Glomerular endothelial cell (primary cell): ENCODE results near the gene CHD9. TPM values are rescaled to one million over a fixed set of nuclear protein-coding genes. Genes with fewer than 3 reads are reported as not detected.
"Not testable (repeated sequence)": the region's sequence is repeated elsewhere in the genome, so short reads cannot be mapped to it uniquely, and the experiment has no call there.

ENCODE experiments used
- DNase-seq: peaks from one replicate; pipeline ENCODE4 v3.0.0-alpha.2; 2011; ENCODE audit warnings: low read depth, low spot score; ENCODE audit errors: extremely low read depth
- total RNA-seq: library from RNA; depleted of rRNA; stranded (reverse); fragments of >200 nt; gene quantifications from 2 replicates; pipeline ENCODE4 v1.2.3, GENCODE V29; 2015

The CHD9 gene
- total RNA-seq, 1 donor from 2014 or later = 44.0 TPM

DNA sequence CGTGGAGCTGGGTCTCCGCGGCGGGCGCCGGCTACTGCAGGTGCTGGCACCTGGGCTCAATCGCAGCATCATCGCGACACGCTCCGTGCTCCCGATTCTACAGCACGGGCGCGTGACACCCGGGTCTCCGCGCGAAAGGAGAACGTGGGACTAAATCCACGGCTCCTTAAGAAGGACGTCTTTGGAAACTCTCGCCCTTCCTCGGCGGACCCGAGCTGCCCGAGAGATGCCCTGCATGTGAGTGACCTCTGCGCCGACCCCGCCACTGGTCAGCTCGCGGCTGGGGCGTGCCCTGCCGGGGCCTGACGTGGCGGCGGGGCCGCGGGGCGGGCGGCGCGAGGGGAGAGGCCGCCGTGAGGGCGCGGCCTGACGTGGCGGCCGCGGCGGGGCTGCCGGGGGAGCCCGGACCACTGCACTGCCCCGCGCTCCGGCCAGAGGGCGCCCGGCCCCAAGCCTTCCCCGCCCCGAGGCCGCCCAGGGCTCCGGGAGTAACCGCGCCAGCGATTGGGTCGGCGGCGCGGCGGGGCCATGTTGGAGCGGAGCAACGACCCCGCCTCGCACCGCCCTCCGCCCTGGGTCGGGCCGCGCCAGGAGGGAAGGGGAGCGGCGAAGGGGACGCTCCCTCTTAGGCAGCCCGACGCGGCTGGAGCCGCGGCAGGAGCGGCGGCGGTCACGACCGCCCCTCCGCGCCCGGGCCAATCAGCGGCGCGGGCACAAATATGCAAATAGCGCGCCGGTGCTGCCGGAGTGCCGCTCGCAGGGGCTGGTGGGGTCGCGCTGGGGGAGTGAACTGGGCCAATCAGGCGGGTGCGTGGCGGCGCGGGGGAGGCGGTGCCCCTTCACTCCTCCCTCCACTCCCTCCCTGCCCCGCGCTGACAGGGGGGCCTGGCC, 75.6 kb downstream of the CHD9 start:
- no peak for DNase-seq

DNA sequence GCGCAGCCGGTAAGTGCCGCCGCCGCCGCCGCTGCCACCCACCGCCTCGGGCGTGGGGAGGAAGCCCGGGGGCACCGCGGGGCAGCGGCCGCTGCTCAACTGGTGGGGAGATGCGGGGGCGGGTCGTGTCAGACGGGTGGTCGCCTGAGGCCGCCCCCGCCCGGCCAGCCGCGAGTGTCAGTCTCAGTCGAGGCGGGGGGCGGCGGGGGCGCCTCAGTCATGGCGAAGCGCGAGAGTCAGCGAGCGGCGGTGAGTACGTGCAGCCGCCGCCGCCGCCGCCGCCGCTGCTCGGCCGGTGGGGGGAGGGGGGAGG, 76.2 kb downstream of the CHD9 start:
- no peak for DNase-seq

DNA sequence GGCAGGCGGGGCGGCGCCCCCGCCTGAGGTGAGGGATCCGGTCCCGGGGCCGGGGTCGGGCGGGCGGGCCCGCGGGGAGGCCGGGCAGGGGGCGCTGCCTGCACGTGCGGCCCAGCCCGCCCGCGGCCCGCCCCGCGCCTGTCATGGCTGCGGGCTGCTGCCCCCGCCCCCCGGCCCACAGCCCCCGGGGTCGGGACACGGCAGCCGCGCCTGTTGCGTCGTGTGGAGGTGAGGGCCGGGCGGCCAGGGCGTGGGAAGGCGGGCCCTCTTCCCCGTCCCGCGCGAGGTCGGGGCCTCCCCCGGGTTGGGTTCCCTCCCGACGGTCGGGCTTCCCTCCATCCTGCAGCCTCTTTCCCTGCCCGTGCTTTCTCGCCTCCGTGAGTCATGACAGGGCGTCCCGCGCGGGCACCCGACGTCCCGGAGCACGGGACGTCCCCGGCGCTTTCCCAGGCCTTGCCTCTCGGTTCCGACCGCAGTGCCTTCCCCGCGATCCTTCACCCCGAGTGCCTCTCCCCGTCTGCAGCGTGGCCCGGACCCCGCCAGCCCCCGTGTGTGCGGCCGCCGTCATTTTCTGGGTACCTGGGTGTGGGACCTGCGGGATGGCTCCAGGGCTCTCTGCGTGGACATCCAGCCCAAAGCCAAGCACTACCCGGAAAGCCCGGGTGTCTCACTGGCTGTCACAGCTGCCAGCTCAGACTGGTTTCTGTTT, 76.7 kb downstream of the CHD9 start:
- DNase-seq = no peak

DNA sequence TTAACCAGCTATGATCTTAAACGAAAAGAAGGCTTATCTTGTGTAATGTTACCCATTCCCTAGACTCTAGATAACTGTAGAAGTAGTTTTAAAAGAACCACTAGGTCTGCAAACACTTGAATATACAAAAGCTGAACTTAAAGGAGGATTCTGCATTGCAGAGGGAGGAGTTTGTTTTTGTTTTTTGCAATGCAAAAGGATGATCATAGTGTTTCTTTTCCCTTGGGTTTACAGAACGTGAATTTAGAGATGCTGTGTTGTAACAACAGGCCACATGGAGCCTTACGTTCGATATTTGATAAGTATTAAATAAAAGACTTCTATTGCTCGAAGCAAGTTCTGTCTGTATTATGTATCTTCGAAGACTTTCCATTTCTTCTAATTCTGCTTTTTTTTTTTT, 77.6 kb downstream of the CHD9 start:
- DNase-seq = no peak

DNA sequence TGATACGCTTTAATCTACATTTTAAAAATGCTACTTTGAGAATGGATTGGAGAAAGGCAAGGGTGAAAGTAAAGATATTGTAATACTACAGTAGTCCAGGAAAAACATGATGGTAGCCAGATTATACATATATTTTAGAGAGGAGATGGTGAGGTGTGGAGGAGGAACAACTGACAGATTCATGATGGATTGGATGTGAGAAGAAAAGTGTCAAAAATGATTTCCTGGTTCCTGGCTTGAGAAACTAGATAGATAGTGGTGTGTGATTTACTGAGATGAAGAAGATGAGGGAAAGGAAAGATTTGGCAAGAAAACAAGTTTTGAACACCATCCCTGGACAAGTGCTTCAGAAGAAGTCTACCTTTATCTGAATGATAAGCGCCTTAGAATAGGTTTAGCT, 80.5 kb downstream of the CHD9 start:
- no peak for DNase-seq

DNA sequence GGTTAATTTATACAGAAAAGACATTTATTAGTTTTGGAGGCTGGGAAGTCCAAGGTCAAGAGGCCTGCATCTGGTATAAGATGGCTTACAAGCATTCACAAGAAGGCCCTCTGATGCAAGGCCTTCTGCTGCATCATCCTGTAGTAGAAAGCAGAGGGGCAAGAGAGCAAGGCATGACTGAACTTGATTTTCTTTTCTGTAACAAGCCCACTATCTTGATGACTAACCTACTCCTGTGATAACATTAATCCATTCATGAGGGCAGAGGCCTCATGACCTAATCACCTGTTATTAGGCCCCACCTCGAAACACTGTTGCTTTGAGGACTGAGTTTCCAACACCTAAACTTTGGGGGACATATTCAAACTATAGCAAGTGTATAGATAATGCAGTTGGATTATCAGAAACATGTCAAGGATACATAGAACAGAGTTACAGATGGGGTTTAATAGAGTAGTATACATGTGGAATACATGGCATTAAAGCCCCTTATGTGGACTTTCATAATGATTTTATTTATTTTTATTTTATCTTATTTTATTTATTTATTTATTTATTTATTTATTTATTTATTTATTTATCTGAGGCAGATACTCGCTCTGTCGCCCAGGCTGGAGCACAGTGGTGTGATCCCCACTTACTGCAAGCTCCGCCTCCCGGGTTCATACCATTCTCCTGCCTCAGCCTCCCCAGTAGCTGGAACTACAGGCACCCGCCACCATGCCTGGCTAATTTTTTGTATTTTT, 88.2 kb downstream of the CHD9 start:
- DNase-seq = no peak

DNA sequence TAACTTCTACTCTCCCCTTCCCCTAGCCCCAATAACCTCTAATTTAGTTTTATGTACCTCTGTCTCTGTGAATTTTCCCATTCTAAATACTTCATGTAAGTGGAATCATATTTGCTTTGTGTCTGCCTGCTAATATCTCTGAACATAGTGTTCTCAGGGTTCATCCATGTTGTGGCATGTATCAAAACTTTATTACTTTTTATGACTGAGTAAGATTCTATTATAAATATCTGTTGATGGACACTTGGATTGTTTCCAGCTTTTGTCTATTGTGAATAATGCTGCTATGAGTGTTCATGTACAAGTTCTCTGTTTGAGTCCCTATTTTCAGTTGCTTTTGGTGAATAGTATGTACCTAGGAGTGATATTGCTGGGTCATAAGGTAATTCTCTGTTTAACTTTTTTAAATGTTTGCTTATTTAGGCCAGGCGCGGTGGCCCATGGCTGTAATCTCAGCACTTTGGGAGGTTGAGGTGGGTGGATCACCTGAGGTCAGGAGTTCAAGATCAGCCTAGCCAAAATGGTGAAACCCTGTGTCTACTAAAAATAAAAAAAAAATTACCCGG, 92.8 kb downstream of the CHD9 start:
- no peak for DNase-seq

DNA sequence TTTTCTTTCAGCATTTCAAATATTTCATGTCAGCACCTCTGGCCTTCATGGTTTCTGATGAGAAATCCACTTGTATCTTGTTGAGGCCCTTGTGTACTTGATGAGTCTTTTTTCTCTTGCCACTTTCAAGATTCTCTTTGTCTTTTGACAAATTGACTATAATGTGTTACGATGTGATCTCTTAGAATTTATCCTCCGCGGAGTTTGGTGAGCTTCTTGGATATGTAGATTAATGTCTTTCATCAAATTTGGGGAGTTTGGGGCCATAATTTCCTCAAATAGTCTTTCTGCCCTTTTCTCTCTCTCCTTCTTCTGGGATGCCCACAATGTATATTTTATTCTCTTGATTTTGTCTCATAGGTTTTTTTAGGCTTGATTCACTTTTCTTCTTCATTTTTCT, 96.0 kb downstream of the CHD9 start:
- DNase-seq = no peak

DNA sequence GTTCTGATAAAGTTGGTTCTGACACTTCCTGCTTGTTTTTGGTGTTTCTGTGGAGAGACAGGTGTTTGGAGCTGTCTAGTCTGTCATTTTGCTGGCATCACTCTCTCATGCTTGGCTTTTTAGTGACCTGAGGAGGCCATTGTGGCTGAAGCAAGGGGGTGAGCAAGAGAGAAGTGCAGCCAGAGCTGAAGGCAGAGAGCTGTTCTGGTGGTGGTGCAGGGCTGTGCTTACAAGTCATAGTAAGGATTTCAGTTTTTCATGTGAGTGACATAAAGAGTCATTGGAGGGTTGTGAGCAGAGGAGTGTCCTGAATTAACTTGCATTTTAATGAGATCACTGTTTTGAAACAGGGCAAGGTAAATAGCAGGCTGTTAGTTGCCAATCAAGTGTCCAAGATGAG, 97.5 kb downstream of the CHD9 start:
- DNase-seq = no peak

DNA sequence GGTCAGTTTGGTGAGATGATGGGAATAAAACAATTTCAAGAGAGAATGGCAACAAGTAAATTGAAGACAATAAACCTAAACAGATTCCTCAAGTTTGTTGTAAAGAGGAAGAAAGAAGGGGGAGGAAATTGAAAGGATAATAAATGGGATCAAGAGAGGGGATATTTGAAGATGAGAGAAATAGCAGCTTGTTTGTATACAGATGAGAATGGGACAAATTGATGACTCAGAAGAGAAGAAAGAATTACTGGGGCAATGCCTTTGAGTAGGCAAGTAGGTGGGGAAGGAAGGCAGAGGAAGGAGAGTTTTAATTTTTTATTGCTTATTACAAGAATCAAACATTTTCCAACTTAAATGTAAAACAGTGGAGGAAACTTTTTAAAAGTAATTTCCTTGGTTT, 98.3 kb downstream of the CHD9 start:
- no peak for DNase-seq

DNA sequence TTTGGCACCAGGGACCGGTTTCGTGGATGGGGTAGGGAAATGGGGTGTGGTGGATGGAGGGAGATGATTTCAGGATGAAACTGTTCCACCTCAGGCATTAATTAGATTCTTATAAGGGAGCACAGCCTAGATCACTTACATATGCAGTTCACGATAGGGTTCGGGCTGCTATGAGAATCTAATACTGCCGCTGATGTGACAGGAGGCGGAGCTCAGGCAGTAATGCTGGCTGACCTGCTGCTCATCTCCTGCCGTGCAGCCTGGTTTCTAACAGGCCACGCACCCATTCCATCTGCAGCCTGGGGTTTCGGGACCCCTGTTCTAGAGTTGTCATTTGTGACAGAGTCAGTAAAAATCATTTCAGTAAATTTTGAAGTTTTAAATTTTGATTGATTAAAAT, 99.7 kb downstream of the CHD9 start:
- DNase-seq = no peak

DNA sequence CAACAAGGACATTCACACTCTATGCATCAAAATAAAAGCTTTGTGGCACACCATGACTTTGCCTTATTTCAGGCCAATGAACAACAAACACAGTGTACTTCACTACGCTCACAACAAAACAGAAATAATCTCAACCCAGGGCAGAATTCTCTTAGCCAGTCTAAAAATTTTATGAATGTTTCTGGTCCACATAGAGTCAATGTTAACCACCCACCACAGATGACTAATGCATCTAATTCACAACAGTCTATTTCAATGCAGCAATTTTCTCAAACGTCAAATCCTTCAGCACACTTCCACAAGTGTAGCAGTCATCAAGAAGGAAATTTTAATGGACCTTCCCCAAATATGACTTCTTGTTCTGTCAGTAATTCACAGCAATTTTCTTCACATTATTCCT, 101.7 kb downstream of the CHD9 start:
- DNase-seq = no peak

DNA sequence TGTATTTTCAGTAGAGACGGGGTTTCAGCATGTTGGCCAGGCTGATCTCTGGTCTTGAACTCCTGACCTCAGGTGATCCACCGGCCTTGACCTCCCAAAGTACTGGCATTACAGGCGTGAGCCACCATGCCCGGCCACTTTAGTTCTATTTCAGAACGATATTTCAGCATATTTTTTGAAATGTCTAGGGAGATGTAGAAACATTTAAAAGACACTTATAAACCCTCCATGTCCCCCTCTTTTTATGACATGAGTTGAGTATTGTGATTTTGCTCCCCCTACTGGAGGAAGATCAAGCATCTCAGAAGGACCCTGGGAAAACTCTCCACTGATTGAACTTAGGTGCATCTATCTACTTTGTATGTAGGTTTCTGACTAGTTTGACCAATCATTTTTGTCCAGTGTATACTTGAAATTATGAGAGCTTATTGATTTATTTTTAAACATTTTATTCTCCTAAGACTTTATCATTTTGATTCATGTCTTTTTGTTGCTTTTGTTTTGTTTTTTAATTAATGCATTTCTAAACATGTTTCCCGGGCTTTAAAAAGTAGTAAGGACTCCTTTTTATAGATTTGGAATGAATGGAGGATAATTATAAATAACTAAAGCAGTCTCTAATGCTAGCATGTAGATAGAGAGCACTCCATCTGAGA, 105.1 kb downstream of the CHD9 start:
- peak; percentile 52 for DNase-seq

DNA sequence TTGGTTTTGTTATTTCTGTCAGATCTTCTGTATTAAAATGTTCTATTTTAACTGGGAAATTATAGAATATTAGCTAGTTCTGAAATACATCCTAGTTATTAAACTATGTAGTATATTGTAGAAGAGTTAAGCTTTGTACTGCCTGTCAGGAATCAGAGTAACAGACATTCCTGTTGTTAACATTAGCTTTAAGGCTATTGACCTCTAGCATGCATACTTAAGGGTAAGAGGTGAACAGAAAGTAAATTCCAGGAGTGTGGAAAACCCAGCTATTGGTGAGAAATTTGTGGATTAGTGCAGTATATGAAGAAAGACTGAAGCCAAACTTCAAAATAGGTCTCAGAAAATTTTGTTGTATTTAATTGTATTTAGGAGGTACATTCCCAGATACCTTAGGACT, 111.3 kb downstream of the CHD9 start:
- no peak for DNase-seq

DNA sequence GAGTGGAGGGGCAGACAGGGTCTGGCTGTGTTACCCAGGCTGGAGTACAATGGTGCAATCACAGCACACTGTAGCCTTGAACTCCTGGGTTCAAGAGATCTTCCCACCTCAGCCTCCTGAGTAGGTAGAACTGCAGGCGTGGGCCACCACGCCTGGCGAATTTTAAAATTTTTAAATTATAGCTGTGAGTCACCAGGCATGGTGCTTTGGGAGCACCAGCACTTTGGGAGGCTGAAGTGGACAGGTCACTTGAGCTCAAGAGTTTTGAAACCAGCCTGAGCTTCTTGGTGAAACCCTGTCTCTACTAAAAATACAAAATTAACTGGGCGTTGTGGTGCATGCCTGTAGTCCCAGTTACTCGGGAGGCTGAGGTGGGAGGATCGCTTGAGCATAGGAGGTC, 114.0 kb downstream of the CHD9 start:
- DNase-seq = no peak

DNA sequence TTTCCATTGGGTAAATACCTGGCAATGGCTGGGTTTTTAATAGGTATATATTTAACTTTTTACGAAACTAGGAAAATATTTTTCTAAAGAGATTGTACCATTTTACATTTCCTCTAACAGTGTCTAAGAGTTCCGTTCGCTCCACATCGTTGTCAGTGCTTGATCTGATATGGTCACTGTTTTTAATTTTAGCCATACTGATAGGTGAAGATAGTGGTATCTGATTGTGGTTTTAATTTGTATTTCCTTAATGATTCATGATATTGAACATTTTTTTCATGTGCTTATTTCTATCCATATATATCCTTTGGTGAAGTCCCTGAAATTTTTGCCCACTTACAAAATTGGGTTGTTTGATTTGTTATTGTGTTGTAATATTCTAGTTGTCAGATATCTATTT, 117.7 kb downstream of the CHD9 start:
- no peak for DNase-seq

DNA sequence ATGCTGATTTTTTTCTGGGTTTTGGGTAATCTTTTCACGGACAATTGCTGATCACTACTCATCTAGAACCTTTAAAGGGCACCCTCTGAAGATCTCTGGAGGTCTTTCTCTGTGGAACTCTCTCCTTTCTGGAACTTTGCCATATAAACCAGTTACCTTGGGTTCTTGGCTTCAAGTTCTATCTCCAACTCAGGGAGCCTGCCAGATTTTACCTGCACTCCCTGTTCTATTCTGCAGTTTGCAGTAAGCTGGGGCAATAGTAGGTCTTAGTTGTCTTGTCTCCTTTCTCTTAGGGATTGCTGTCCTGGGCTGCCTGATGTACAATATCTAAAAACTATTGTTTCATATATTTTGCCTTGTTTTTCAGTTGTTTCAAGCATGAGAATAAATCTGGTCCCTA, 120.3 kb downstream of the CHD9 start:
- DNase-seq = no peak

DNA sequence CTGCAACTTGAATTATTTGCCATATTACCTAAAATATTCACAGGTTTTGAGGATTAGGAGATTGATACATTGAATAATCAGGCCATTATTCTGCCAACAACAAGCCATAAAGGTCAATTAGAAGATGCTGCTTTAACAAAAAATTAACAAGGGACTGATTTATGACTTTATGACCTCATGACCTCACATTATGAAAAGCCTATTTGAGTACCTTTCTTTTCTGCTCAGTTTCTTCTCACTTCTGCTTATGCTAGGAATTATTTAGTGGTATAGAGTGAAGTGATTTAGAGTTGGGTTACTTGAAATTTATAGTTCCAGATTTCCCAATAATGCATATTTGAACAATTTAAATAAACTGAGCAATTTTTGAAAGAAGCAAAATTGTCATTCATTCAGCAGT, 121.6 kb downstream of the CHD9 start:
- no peak for DNase-seq

DNA sequence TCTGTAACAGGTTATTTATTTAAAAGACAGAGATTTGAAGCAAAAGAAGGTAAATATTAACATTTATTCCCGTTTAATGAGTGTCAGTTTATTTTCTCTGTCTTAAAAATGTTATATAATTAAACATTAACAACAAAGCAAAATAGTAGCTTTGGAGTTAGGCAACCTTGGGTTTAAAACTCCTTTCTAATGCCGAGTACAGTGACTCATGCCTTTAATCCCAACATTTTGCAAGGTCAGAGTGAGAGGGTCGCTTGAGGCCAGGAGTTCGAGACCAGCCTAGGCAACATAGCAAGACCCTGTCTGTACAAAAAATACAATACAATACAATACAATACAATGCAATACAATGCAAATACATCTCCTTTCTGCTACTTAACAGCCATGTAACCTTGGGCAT, 128.7 kb downstream of the CHD9 start:
- DNase-seq = no peak

DNA sequence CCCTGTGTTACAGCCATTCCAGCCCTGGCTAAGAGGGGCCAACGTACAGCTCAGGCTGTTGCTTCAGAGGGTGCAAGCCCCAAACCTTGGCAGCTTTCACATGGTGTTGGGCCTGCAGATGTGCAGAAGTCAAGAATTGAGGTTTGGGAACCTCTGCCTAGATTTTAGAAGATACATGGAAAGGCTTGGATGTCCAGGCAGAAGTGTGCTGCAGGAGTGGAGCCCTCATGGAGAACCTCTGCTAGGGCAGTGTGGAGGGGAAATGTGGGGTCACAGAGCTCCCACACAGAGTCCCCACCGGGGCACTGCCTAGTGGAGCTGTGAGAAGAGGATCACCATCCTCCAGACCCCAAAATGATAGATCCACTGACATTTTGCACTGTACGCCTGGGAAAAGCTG, 130.9 kb downstream of the CHD9 start:
- not testable (repeated sequence) for DNase-seq

DNA sequence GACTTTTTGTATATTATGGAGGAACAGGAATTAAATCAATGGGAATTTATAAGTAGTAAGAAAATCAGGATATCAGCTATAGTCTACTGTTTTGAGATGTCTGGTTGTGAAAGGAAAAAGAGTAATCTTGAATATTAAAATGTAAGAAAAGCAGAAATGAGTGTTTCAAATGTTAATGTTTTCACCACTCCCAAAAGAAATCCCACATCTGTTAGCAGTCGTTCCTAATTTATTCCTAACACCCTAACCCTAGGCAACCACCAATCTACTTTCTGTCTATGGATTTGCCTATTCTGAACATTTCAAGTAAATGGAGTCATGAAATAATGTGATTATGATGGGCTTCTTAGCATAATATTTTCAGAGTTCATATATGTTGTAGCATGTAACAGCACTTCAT, 133.0 kb downstream of the CHD9 start:
- DNase-seq = no peak
